ENCODE data around the gene GTF2H4.

DNA sequence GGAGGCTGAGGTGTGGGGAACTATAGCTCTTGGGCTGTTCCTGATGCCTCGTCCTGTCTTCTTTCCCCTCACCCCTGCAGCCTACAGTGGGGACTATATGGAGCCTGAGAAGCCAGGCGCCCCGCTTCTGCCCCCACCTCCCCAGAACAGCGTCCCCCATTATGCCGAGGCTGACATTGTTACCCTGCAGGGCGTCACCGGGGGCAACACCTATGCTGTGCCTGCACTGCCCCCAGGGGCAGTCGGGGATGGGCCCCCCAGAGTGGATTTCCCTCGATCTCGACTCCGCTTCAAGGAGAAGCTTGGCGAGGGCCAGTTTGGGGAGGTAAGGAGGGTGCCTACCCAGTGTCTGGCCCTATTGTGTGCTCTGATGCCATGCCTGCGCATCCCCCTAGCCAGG, 11.5 kb upstream of the GTF2H4 start:
- TF ChIP-seq, protein P1, sequence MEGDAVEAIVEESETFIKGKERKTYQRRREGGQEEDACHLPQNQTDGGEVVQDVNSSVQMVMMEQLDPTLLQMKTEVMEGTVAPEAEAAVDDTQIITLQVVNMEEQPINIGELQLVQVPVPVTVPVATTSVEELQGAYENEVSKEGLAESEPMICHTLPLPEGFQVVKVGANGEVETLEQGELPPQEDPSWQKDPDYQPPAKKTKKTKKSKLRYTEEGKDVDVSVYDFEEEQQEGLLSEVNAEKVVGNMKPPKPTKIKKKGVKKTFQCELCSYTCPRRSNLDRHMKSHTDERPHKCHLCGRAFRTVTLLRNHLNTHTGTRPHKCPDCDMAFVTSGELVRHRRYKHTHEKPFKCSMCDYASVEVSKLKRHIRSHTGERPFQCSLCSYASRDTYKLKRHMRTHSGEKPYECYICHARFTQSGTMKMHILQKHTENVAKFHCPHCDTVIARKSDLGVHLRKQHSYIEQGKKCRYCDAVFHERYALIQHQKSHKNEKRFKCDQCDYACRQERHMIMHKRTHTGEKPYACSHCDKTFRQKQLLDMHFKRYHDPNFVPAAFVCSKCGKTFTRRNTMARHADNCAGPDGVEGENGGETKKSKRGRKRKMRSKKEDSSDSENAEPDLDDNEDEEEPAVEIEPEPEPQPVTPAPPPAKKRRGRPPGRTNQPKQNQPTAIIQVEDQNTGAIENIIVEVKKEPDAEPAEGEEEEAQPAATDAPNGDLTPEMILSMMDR (IDR thresholded peaks at IDR 0.05; ENCODE audit: poor library complexity): no peak
- no peak for TF ChIP-seq EZH2 (IDR thresholded peaks at IDR 0.05; ENCODE audit: borderline replicate concordance)
- no peak for TF ChIP-seq EZH2phosphoT487 (IDR thresholded peaks at IDR 0.05; ENCODE audit: low read depth, severe bottlenecking, unreplicated experiment)

Measured in hepatocyte (in vitro differentiated cells).